PC-3 (cell line): ENCODE data around the gene SLC8A3. TPM values are rescaled to one million over a fixed set of nuclear protein-coding genes. Genes with fewer than 3 reads are reported as not detected.

ENCODE experiments used
- ATAC-seq: fragments of 200-7000 bp; cut with Tn5 transposase; 2 replicates; pipeline ENCODE4 v1.9.1; 2020; ENCODE audit warnings: mild to moderate bottlenecking, moderate library complexity
- BruUV-seq: library from RNA; stranded (reverse); fragments of 400-500 nt; replicated peaks from 2 replicates; lab custom pipeline; 2021; lab: Mats Ljungman, UMichigan
- CTCF ChIA-PET: fragments of 300-600 bp; sonication (Branson Sonifier 250); formaldehyde crosslinking; loops from one replicate; lab custom pipeline; 2022; ENCODE audit warnings: antibody characterized with exemption; lab: Charles Lee
- POLR2A ChIA-PET: fragments of 300-600 bp; sonication (Branson Sonifier 250); formaldehyde crosslinking; loops from one replicate; lab custom pipeline; 2022; ENCODE audit warnings: antibody characterized with exemption; ENCODE audit not compliant: unreplicated experiment; lab: Charles Lee
- DNase-seq: peaks from one replicate; pipeline ENCODE4 v3.0.0-alpha.2; 2015
- H2AFZ ChIP-seq: fragments of 300-600 bp; sonication (generic); 2 replicates; pipeline ENCODE4 v1.6.0; 2016; ENCODE audit warnings: antibody characterized with exemption, low read length
- H3F3A ChIP-seq: fragments of 300-600 bp; sonication (generic); one replicate; pipeline ENCODE4 v1.6.0; 2017; ENCODE audit warnings: antibody characterized with exemption, low read length, control low read depth, mild to moderate bottlenecking; ENCODE audit not compliant: unreplicated experiment
- H3K27ac ChIP-seq: fragments of 300-600 bp; sonication (generic); 2 replicates; pipeline ENCODE4 v1.5.1; 2016; ENCODE audit warnings: mild to moderate bottlenecking, low read length
- H3K27me3 ChIP-seq: fragments of 300-600 bp; sonication (generic); 2 replicates; pipeline ENCODE4 v1.6.1; 2016; ENCODE audit warnings: low read length, mixed read lengths
- H3K36me3 ChIP-seq: fragments of 300-600 bp; sonication (generic); 2 replicates; pipeline ENCODE4 v1.6.1; 2016; ENCODE audit warnings: low read depth, mixed run types, low read length, mixed read lengths
- H3K4me1 ChIP-seq: fragments of 300-600 bp; sonication (generic); 2 replicates; pipeline ENCODE4 v1.5.1; 2016; ENCODE audit warnings: low read length; ENCODE audit not compliant: insufficient read depth
- H3K4me2 ChIP-seq: fragments of 300-600 bp; sonication (generic); 2 replicates; pipeline ENCODE4 v1.6.0; 2016; ENCODE audit warnings: low read length
- H3K4me3 ChIP-seq: fragments of 300-600 bp; sonication (generic); 2 replicates; pipeline ENCODE4 v1.5.1; 2016; ENCODE audit warnings: mild to moderate bottlenecking, low read length, mixed read lengths
- H3K79me2 ChIP-seq: fragments of 300-600 bp; sonication (generic); 2 replicates; pipeline ENCODE4 v1.6.1; 2017; ENCODE audit warnings: low read length, mixed read lengths
- H3K9ac ChIP-seq: fragments of 300-600 bp; sonication (generic); 2 replicates; pipeline ENCODE4 v1.6.0; 2016; ENCODE audit warnings: mild to moderate bottlenecking, low read length
- H3K9me2 ChIP-seq: fragments of 300-600 bp; sonication (generic); replicated peaks from 2 replicates; pipeline ENCODE4 v1.6.1; 2016; ENCODE audit warnings: mixed run types, low read length, mixed read lengths
- H3K9me3 ChIP-seq: fragments of 300-600 bp; sonication (generic); 2 replicates; pipeline ENCODE4 v1.6.1; 2016; ENCODE audit warnings: low read length, mixed read lengths
- H4K20me1 ChIP-seq: fragments of 300-600 bp; sonication (generic); 2 replicates; pipeline ENCODE4 v1.6.1; 2016; ENCODE audit warnings: low read length, mixed read lengths
- CTCF ChIP-seq: fragments of 300-600 bp; sonication (generic); conservative IDR thresholded peaks from 2 replicates; pipeline ENCODE4 v1.5.1; 2017; ENCODE audit warnings: antibody characterized with exemption, low read depth, mild to moderate bottlenecking, low read length
- EZH2 ChIP-seq: fragments of 300-600 bp; sonication (generic); IDR thresholded peaks from one replicate; pipeline ENCODE4 v1.6.1; 2017; ENCODE audit warnings: antibody characterized with exemption, mild to moderate bottlenecking, low read length; ENCODE audit not compliant: unreplicated experiment
- EZH2phosphoT487 ChIP-seq: fragments of 300-600 bp; sonication (generic); IDR thresholded peaks from 2 replicates; pipeline ENCODE4 v1.6.1; 2018; ENCODE audit warnings: mild to moderate bottlenecking, antibody characterized with exemption, low read length, borderline replicate concordance
- intact Hi-C: fragments of 100-400 bp; cut with micrococcal nuclease; formaldehyde crosslinking; loops from 2 replicates; pipeline ENCODE4 v1.9.0; 2023
- total RNA-seq: library from RNA; depleted of rRNA; stranded (reverse); fragments of >200 nt; gene quantifications from 2 replicates; pipeline ENCODE4 v1.2.3, GENCODE V29; 2014

Gene SLC8A3
- total RNA-seq, 1 experiment from 2014 or later = not detected

DNA sequence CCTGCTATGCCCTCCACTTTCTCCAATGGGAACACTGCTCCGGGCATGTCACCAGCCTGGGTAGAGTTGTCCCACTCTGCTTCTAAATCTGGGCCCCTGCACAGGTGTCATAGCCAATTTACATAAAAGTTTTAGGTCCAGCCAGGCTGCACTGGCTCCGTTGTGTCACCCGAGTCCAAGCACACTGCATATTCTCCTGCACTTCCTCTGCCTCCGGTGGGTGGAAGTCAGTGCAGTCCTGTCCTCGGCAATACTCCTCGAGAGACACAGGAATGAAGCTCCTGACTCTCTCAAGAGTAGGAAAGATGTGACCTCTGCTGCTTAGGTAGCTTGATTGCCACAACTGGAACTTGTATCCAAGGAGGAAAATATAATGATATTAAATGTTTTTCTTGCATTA is 15.2 kb downstream of the SLC8A3 start:
- Histone ChIP-seq H3K9me3 (no peaks in the 10 kb centered on the region), H3K9ac (no peak overlapping the region), H3F3A (no peaks in the 10 kb centered on the region), H3K4me2 (no peak overlapping the region), H3K36me3 (no peaks in the 10 kb centered on the region), H3K4me3 (no peak overlapping the region), H3K79me2 (no peaks in the 10 kb centered on the region), H3K4me1 (no peaks in the 10 kb centered on the region), H3K9me2 (no peaks in the 10 kb centered on the region), H4K20me1 (no peaks in the 10 kb centered on the region), H3K27ac (no peak overlapping the region), H2AFZ (no peak overlapping the region), H3K27me3 (peaks cover 84% of the 10 kb centered on the region)
- intact Hi-C loops = no loop called here
- BruUV-seq = no TSS peak
- DNase-seq = no peak
- POLR2A ChIA-PET = no interaction called here
- ATAC-seq = peak; percentile 22; the same call in 1 of the 2 replicates
- CTCF ChIA-PET = no interaction called here
- TF ChIP-seq CTCF (no peak), EZH2phosphoT487 (no peak), EZH2 (no peak)

- BruUV-seq = no TSS peak
Measured at GRCh38 chr14:70171726-70172125, 17.0 kb downstream of the SLC8A3 start.

More at GRCh38 chr14:70171726-70172125, 17.0 kb downstream of the SLC8A3 start:
- H3K27ac ChIP-seq = no peak overlapping the region
- no peak overlapping the region for H3K9ac ChIP-seq
- H3F3A ChIP-seq = no peaks in the 10 kb centered on the region
- POLR2A ChIA-PET = no interaction called here
- CTCF ChIA-PET = no interaction called here
- no peak for ATAC-seq
- H3K4me3 ChIP-seq = no peak overlapping the region
- no peak for DNase-seq
- H3K9me3 ChIP-seq = no peaks in the 10 kb centered on the region
- intact Hi-C loops = no loop called here
- no peaks in the 10 kb centered on the region for H3K79me2 ChIP-seq
- H3K9me2 ChIP-seq = no peaks in the 10 kb centered on the region
- no peaks in the 10 kb centered on the region for H3K36me3 ChIP-seq
- H3K27me3 ChIP-seq = peaks cover 82% of the 10 kb centered on the region
- no peaks in the 10 kb centered on the region for H3K4me1 ChIP-seq
- no peaks in the 10 kb centered on the region for H4K20me1 ChIP-seq
- no peak overlapping the region for H3K4me2 ChIP-seq
- H2AFZ ChIP-seq = no peak overlapping the region
- TF ChIP-seq EZH2 = no peak
- TF ChIP-seq EZH2phosphoT487 = no peak
- TF ChIP-seq CTCF = no peak
